BJ (cell line): ENCODE data around the gene ANO9. TPM values are rescaled to one million over a fixed set of nuclear protein-coding genes. Genes with fewer than 3 reads are reported as not detected.
"Not testable (repeated sequence)": the region's sequence is repeated elsewhere in the genome, so short reads cannot be mapped to it uniquely, and the experiment has no call there.

Experiments
- CTCF ChIA-PET: fragments of 350-600 bp; formaldehyde crosslinking; extraction: SDS; loops from one replicate; lab custom pipeline; 2021; ENCODE audit warnings: antibody characterized with exemption, inconsistent platforms; lab: Yijun Ruan, JAX
- POLR2A ChIA-PET: fragments of 300-600 bp; sonication (Branson Sonifier 250); formaldehyde crosslinking; extraction: SDS; loops from one replicate; lab custom pipeline; 2021; ENCODE audit warnings: antibody characterized with exemption; lab: Charles Lee
- DNase-seq: peaks from one replicate; pipeline ENCODE4 v3.0.0-alpha.2; 2011; ENCODE audit warnings: low read depth
- H3K27me3 ChIP-seq: 2 replicates; pipeline ENCODE4 v1.6.0; 2011; ENCODE audit warnings: low read length; ENCODE audit not compliant: control insufficient read depth, insufficient read depth
- H3K36me3 ChIP-seq: 2 replicates; pipeline ENCODE4 v1.5.1; 2011; ENCODE audit warnings: low read length; ENCODE audit not compliant: control insufficient read depth, insufficient read depth
- H3K4me3 ChIP-seq: 2 replicates; pipeline ENCODE4 v1.5.1; 2011; ENCODE audit warnings: low read depth, mild to moderate bottlenecking, control low read depth, low read length
- CTCF ChIP-seq: IDR thresholded peaks from 2 replicates; pipeline ENCODE4 v1.5.1; 2011; ENCODE audit warnings: low read depth, mild to moderate bottlenecking, control low read depth, inconsistent platforms, low read length, moderate library complexity; ENCODE audit not compliant: insufficient read depth
- polyA plus RNA-seq: library from polyadenylated mRNA; depleted of rRNA; stranded (reverse); fragments of >200 nt; gene quantifications from 2 replicates; pipeline ENCODE4 v1.2.3, GENCODE V29; 2011

ANO9 gene
- polyA plus RNA-seq, 1 experiment, result not detected

GRCh38 chr11:429391-429790 is 12.4 kb downstream of the ANO9 start:
- TF ChIP-seq CTCF, result no peak
- Histone ChIP-seq H3K4me3 (no peak overlapping the region), H3K36me3 (no peaks in the 10 kb centered on the region), H3K27me3 (0 out of 2 replicates have a peak, but pooled peaks cover 4% of the 10 kb centered on the region)
- POLR2A ChIA-PET, result no interaction called here
- no peak for DNase-seq
- CTCF ChIA-PET, result no interaction called here

GRCh38 chr11:428295-428694 is 13.5 kb downstream of the ANO9 start:
- ChIA-PET CTCF (no interaction called here), POLR2A (no interaction called here)
- DNase-seq, result no peak
- Histone ChIP-seq H3K4me3 (no peak overlapping the region), H3K27me3 (peaks cover 5% of the 10 kb centered on the region), H3K36me3 (no peaks in the 10 kb centered on the region)
- no peak for TF ChIP-seq CTCF

GRCh38 chr11:426851-427250 is 15.0 kb downstream of the ANO9 start:
- TF ChIP-seq CTCF, result no peak
- Histone ChIP-seq H3K4me3 (no peak overlapping the region), H3K27me3 (peaks cover 6% of the 10 kb centered on the region), H3K36me3 (no peaks in the 10 kb centered on the region)
- DNase-seq, result no peak
- ChIA-PET POLR2A (no interaction called here), CTCF (interaction anchor here (2.3 kb wide), 1 partner anchor 21 kb away, joined by 8 read pairs; no protein-coding TSS in a partner anchor)

GRCh38 chr11:425301-425700 is 16.5 kb downstream of the ANO9 start:
- no peak for TF ChIP-seq CTCF
- Histone ChIP-seq H3K36me3 (no peaks in the 10 kb centered on the region), H3K4me3 (no peak overlapping the region), H3K27me3 (peaks cover 6% of the 10 kb centered on the region)
- ChIA-PET POLR2A (no interaction called here), CTCF (interaction anchor here (0.9 to 2.3 kb wide), 2 partner anchors 23 to 62 kb away, joined by 3 to 8 read pairs; no protein-coding TSS in a partner anchor)
- DNase-seq, result no peak

GRCh38 chr11:424766-425165 is 17.0 kb downstream of the ANO9 start:
- POLR2A ChIA-PET, H3K27me3 ChIP-seq, H3K36me3 ChIP-seq, H3K4me3 ChIP-seq, DNase-seq: not testable (repeated sequence)
- CTCF ChIA-PET, result interaction anchor here (1.0 to 1.2 kb wide), 2 partner anchors 23 to 28 kb away, joined by 4 to 5 read pairs; no protein-coding TSS in a partner anchor

GRCh38 chr11:424232-424631 is 17.6 kb downstream of the ANO9 start:
- CTCF ChIA-PET, result interaction anchor here (1.0 to 1.2 kb wide), 2 partner anchors 24 to 28 kb away, joined by 4 to 5 read pairs; no protein-coding TSS in a partner anchor
- no peak for TF ChIP-seq CTCF
- H3K4me3 ChIP-seq, result no peak overlapping the region

More at GRCh38 chr11:424232-424631, 17.6 kb downstream of the ANO9 start:
- Histone ChIP-seq H3K27me3 (peaks cover 6% of the 10 kb centered on the region), H3K36me3 (no peaks in the 10 kb centered on the region)
- no peak for DNase-seq
- POLR2A ChIA-PET, result no interaction called here
